NCI-H524 treated with DMSO at 0.1 percent for 48 hours (cell line): ENCODE measurements around the gene SNRPB2.

Experiments
- DNase-seq: peaks from one replicate; lab custom pipeline; 2025; lab: John Stamatoyannopoulos, UW

The SNRPB2 gene

DNA sequence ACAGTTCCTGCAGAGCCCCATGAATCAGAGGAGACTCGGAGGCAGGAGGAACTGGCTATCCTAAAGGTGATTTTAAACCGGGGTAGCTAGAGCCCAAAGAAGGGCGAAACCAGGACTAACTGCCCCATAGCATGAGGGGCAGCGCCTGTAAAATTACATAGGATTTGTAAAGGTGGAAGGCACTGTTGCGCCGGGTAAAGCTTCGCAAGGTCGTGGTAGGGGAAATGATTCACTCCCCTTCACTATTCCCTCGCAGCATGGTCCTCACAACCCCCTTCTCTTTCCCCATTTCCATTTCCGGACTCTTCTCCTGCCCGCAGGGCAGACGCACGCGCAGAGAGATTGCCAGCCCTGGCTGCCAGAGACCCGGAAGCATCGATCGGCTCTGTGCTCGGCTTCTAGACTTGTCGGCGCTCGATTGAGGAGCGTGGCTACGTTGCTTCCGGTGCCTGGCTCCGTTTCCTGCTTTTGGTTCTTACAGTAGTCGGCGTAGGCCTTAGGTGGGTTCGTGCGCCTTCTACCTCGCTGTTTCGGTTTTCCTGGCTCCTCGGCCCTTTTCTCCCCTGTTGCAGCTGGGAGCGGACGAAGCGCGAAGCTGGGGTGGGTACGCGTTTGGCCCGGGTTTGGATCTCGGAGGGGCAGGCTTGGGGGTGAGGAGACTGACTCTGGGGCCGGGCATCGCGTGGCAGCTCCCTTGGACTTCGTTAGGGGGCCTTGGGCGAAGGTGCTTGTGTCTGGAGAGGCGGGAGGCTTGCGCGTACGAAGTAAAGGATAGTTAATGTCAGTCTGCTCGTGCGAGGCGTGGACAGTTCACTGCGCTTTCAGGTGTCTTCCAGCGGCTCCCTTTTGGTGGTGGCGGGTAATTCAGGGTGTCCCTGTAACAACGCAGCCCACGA is at the start of gene SNRPB2:
Gene SNRPB2, plus strand, starts transcription at position 462 of the 896 bp plus-strand sequence. CDS start 1,677 bp downstream, outside the sequence.
- DNase-seq = peak; percentile 81

DNA sequence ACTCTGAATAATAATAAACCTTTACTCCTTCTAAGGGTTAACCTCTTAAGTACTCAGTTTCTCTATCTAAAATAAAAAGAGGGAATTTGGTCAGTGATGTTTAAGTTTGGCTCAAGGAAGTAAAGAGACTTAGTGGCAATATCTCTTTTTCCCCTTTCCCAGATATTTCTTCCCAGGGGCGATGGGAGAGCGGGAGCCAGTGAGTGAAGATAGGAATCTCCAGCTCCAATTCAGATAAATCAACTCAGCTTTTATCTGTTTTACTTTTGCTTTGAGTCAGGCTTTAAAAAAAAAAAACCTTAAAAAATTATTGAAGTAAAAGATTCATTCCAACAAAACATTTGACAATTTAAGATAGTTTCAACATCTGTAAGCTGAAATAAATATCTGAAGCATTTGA is 45.4 kb upstream of the SNRPB2 start:
- no peak for DNase-seq

DNA sequence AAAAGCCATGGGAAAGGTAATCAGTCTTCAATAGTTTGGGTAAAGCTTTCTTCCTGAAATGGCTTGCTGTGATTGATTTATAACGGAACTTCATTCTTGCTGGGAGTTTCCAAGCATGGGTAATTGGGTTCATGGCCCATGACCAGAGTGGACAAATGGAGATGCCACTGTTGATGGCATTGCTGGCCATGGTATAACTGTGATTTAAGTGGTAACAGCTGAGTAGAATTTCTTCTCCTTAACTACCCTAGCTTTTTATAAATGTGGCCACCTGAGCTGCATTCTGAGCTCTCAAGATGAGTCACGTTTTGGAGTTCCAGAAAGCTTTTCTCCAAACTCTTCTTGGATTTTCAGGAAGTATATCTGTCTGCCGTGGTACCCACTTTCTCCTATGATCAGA is 39.9 kb upstream of the SNRPB2 start:
- no peak for DNase-seq

DNA sequence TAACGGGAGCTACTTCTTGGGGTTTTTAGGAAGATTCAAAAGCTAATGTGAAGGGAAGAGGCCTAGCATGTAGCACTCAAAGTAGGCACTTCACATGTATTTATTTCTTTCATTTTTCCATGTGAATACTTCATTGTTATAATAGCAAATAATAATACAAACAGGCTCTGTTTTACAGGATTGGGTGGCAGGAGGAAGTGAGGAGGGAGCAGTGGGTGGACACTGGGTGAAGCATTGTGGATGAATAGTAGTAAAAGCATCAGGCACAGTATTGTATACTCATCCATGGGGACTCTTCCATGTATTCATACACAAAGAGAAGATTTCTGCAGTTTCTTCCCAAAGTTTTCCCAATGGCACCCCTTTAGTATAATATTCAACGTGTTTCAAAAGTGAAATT is 38.4 kb upstream of the SNRPB2 start:
- no peak for DNase-seq

DNA sequence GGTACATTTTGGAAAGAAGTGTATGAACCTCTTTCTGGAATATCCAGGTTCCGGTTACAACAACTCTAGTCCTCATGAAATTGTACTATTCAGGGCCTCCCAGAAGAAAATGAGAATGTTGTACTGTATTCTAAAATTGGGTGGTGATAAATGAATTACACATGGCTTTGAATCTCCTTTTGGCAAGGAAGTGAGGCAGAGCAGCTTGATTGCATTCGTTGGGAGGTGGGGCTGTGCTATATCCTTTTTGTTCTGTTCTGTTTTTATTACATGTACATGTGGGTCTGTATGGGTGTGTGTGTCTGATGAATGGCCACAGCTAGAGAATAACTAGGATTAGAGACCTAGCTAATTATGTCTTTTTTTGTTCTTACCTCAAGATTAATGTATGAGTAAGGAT is 37.8 kb upstream of the SNRPB2 start:
- DNase-seq = no peak

DNA sequence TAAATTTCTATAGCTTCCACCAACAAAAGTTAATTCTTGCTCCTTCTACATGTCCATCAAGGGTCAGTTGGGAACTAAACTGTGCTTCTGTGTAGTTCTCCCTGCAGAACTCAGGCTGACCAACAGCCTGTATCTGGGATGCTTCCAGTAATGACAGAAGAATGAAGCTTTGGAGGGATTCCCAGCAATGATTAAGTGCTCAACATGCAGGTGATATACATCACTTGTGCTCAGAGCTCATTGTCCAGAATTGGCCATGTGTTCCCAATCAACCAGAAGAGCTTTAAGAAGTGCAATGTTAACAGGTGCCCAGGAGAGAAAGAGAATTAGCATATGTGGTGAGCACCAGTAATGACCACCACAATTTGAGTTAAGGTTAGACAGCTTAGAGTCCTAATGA is 37.4 kb upstream of the SNRPB2 start:
- DNase-seq = no peak

DNA sequence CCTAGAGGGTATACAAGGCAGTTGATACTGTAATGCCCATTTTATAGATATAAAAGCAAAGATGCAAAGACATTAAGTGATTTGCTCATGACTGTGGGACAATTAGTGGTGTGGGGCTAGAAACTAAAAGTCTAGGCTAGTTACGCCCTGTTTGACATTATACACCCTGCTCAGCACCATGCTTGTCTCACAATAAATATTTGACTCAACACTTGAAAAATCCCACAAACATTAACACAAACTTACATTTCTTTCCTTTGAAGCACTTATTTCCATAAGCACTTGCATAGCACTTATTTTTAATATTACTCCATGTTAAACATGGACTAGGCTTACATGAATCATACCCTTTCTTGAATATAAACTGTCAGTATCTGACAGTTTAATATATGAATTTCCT is 36.5 kb upstream of the SNRPB2 start:
- no peak for DNase-seq

DNA sequence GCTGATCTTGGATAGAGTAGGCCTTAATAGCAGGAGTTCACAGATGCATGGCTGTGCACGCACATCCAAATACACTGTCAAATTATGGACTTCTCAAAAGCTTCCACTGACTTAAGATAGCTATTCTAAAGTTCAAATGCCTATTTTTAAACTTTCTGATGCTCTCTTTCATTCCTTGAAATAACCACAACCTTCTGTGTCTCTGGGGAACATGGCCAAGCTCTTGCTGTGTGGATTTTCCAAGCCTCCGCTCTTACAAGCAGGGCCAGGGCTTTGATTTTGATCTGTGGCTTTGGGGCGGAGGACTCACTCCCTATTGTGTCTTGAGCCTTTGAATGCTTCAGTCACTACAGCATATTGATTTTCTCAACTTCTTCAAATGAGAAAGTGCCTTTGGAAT is 35.7 kb upstream of the SNRPB2 start:
- no peak for DNase-seq

DNA sequence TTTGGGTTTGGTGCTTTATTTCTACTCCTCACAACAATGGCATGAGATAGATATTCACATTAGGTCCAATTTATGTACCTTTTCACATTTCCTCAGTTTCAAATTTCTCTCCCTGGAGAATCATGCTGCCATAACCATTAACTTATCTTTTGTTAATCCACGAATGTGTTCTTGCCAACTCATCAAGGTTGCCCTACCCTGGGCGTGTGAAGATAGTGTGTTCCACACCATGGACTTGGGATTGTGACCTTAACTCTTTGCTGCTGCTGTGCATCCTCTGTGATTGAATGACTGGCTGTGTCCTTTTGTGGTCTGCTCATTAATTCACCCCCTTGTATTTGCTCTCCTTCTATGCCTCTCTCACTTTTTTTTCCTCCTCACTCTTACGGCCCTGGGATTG is 34.2 kb upstream of the SNRPB2 start:
- no peak for DNase-seq

DNA sequence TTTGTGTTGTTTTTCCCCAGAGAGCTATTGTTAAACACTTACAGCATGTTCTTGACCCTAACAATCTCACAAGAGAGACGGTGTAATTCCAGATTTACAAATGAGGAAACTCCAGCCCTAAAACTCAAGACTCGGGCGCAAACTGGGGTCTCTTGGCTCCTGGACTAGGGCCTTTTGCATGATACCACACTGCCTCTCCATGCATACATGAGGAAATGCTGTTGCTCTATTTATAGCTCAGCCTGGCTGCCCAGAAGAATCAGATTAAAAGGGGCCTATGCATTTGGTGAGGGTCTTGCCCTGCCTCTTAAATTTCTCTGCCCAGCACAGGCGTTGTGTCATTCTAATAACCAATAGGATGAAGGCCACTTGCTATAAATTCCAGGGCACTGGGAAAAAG is 30.5 kb upstream of the SNRPB2 start:
- DNase-seq = peak; percentile 5

DNA sequence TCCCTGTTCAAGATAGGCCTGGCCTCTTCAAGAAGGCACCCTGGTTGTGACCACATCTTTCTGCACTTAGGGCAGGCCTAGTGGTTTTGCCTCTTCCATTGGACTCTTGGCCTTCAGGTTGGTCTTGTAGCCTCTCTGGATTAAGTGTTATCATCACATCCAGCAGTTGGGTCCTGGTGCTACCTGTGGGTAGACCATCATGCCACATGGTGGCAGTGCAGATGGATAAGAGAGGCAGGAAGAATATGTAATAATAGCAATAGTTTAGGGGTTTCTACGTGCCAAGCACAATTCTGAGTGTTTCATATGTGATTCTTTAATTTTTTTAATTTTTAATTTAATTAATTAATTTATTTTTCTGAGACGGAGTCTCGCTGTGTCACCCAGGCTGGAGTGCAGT is 28.5 kb upstream of the SNRPB2 start:
- no peak for DNase-seq

DNA sequence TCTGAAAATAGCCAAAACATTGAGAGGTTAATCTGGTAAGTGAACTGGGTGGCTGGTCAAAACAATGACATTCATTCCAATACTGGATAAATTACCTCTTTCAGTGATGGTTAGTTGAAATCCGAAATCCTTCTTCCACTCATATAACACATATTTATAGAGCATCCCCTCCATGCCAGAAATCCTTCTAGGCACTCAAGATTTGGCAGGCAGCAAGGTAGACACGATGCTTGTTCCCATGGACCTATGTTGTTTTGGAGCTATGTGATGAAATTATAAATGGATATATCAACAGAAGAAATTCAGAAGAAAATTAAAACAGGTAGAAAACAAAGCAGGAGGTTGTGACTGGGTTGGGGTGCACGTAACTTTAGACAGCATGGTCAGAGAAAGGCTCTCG is 26.3 kb upstream of the SNRPB2 start:
- DNase-seq = no peak

DNA sequence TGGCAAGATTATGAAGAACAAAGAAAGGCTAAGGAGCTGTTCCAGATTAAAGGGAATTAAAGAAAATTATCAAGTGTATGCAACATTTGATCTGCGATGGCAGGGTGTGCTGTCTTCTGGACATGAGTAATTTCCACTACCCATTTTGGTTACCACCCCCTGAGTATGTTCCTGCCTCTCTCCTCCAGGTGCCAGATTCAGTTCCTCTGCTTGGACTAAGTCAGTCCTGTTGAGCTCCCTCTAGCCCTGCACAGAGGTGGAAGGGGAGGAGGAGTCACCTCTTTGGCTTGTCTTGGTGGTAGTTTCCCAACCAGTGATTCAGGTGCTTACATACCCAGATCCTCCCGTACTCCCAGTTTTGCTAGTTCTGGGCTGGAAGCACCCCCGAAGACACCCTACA is 22.2 kb upstream of the SNRPB2 start:
- DNase-seq = no peak

DNA sequence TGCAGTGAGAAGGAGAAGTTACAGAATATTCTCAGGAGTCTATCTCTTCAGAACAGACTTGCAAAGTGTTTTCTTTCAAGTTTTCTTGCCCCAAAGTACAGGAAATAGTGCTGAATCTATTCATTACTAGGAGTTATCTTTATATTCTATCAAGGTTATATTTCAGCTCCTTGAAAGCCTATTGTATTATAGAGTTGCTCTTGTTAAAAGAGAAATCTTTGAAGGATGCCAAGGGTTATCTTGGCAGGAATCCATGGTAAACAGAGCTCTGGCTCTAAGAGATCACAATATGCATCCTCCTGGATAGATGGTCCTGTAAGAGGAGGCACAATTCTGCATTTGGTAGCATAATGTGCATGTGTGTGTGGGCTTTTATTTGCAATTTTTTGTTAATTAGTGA is 21.2 kb upstream of the SNRPB2 start:
- DNase-seq = no peak

DNA sequence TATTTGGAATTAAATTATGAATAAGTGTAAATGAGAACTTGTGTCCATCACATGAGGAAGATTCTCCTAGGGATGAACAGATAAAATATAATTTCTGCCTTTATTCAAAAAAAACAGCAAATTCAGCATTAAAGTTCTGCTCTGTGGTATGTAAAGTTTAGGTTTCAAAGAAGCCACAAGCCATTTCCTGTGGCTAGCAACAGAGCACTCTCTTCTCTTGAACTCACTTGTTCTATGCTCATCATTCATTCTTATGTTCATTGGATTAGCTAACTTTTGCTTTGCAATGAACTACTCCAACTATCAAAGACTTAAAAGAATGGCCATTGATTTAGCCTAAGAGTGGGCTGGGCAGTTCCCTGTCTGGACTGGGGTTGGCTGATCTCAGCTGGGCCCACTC is 20.8 kb upstream of the SNRPB2 start:
- no peak for DNase-seq

DNA sequence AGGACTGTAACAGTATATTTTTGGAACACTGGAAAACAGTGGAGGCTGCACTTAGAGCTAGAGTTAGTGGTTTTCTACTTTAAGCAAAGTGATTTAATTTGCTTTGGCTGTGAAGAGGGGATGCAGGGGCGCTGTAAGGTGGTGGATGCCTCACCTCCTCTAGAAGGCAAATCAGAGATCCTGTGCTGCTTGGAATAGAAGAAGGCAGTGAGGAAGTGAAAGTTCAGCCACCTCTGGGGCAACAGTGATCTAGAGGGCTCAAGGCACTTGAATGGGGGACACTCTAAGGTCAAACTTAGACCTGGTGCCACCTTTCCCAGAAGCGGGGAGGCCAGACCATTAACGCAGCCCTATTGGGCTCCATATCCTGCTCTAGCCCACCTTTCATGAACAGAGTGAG is 19.0 kb upstream of the SNRPB2 start:
- DNase-seq = no peak

DNA sequence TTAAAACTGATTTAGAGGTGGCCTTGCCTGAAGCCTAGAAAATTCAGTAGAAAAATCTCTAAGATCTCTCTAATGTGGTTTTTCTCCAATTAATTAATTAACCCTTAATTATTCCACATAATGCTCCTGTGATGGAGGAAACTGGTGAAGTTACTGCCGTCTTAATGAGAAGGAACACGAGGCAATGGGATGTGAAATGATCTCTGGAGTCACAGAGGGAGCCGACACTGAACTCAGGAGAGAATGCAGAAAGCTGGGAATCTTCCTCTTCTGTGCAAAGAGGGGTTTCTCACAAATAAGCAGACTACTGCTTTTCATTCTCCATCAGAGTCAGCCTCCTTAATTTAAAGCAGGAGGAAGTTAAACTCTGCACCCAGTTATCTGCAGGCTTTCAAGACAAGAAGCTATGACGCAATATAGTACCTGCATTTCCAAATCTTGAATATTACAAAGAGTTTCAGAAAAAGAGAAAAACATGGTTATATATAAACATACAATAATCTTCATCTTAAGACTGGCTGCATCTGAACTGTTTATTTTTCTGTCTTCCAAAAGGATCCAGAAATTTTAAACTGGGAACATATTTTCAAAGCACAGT is 18.1 kb upstream of the SNRPB2 start:
- DNase-seq = no peak

DNA sequence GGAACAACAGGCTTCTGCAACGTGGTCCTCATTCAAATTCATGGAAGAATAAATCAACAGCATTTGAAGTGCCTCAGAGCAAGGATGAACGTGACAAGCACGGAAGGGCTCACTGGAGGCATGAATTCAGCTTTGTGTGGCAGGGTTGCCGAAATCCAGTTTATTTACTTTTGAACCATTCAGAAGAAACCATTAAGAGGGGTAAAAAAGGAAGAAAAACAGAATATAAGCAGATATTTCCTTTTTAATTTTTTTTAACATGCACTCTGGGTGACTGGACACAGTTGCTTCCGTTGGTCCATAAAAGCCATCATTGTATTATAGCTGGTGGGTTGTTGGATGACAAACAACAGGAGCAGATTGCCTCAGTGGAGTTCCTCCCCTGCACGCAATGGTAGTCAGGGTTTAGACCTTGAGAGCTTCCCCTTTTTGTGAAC is 17.3 kb upstream of the SNRPB2 start:
- no peak for DNase-seq

DNA sequence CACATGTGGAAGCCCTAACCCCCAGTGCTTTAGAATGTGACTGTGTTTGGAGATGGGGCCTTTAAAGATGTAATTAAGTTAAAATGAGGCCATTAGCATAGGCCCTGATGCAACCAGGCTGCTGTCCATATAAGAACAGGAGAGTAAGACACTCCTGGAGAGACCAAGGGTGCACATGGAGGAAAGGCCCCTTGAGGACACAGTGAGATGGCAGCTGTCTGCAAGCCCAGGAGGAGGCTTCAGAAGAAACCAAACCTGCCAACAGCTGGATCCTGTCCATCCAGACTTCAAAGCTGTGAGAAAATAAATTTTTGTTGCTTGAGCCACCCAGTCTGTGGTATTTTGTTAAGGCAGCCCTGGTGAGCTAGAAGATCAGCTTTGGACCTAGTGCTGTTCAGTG is 16.8 kb upstream of the SNRPB2 start:
- no peak for DNase-seq

DNA sequence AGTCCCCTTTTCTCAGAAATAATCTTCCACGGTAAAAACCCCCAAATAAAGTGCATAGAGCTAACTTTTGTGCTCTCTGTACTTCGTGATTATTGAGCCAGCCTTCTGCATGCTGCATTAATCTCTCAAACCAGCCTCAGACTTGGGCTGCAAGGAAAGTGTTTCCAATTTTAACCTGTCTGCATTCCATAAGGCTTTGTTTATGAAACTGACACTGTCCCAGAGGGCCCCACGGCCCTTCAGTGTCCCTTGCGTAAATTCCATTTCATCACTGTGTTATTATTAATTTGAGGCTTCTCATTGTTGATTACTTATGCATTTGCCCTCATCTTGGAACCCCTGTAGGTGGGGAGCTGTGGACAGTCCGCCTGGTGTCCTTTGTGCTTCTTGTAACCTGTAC is 15.6 kb upstream of the SNRPB2 start:
- no peak for DNase-seq

DNA sequence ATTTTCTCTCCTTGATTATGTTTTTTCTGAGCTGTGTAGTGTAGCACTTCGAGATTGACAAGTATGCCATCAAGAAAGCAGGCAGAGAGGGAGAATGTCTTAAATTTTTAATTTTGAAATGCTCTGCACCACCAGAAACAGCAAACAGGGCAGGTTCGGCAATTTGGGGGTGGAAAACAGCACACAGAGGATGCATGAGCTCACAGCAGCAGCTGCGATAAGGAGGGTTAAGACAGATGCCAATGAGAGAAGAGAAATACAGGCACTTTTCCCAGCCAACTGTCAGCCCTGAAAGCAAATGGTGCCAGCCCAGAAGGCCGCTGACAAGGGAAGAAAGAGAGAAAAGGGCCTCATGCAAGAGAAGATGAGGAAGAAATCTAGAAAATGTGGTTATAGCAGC is 15.1 kb upstream of the SNRPB2 start:
- DNase-seq = no peak

DNA sequence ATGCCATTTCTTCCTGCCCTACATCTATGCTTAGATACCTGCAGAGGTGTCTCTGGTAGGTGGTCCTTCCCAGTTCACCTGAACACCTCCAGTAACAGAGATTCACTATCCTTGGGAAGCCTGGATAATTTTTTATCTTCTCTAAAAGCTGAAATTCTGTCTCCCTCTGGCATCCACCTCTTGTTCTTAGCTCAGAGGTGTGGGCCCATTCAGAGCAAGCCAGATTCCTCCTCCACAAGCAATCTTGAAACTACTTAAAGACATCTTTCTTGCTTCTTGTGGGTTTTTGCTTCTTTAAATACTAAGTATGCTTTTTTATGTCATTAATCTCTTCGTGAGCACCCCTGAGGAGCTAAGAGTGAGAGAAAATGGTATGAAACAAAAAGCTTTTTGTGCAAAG is 10.4 kb upstream of the SNRPB2 start:
- DNase-seq = no peak

DNA sequence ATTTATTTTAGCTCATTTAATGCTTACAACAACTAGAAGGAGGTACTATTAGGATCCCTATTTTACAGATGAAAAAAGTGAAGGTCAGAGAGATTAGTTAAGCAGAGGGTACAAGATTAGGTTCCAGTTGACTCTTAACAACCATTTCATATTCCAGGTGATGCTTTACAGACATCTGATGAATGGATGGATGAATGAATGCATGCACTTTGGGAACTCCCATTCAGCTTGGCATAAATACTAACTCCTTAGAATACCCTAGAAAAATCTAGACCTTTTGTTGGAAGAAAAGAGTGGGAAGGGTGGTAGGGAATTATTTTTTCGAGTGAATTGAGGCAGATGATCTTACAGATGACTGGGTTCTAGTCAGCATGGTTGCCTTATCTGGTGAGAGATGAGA is 746 bp upstream of the SNRPB2 start:
- DNase-seq = no peak
